Measurements from ENCODE around the gene DLG1.

DNA sequence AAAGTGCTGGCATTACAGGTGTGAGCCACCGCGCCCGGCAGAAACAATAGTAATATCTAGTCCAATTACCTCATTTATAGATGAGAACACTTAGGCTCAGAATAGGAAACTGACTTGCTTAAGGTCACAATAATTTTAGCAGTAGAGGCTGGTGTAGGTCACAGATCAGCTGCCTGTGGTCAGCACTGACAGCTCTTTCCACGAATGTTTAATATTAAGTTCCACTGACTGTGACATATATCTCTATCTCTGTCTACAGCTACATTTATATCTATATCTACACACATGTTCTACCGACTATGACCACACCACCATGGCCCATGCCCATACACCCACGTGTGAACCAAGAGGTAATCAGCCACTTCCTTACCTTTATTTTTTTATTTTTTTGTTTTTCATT lies 40.2 kb upstream of the DLG1 start:
- TF ChIP-seq TAF1 (IDR thresholded peaks at IDR 0.05; ENCODE audit: borderline replicate concordance, insufficient read depth, low read length) = no peak
- no peak for TF ChIP-seq SIN3A (IDR thresholded peaks at IDR 0.05; ENCODE audit: borderline replicate concordance, insufficient read depth, low read length)
- TF ChIP-seq POLR2AphosphoS5 (IDR thresholded peaks at IDR 0.05; ENCODE audit: low read depth, low read length) = no peak
